GM18519 (cell line): Measurements from ENCODE around the gene SLC22A2.
"Not testable (repeated sequence)": the region's sequence is repeated elsewhere in the genome, so short reads cannot be mapped to it uniquely, and the experiment has no call there.

Source experiments
- ATAC-seq: cut with Tn5 transposase; IDR thresholded peaks from one replicate; pipeline ENCODE4 v1.9.1; 2021; ENCODE audit warnings: mild to moderate bottlenecking, moderate library complexity; ENCODE audit not compliant: unreplicated experiment, low FRiP score

The SLC22A2 gene

GRCh38 chr6:160252073-160252813, 6.4 kb downstream of the SLC22A2 start:
- ATAC-seq: no peak

- no peak for ATAC-seq
These were observed 8.9 kb downstream of the SLC22A2 start for GRCh38 chr6:160249671-160250070.

- ATAC-seq: no peak
These were observed 10.1 kb downstream of the SLC22A2 start for GRCh38 chr6:160248538-160248937.

- no peak for ATAC-seq
These were observed 11.2 kb downstream of the SLC22A2 start for GRCh38 chr6:160247457-160247883.

- ATAC-seq: no peak
These were observed 17.9 kb downstream of the SLC22A2 start for GRCh38 chr6:160240691-160241084.

- no peak for ATAC-seq
These were observed 18.5 kb downstream of the SLC22A2 start for GRCh38 chr6:160239929-160240690.

GRCh38 chr6:160238761-160239751, 19.6 kb downstream of the SLC22A2 start:
- no peak for ATAC-seq

GRCh38 chr6:160238278-160238711, 20.3 kb downstream of the SLC22A2 start:
- ATAC-seq: no peak

GRCh38 chr6:160237597-160238275, 20.9 kb downstream of the SLC22A2 start:
- not testable (repeated sequence) for ATAC-seq

- ATAC-seq: not testable (repeated sequence)
These were observed 22.3 kb downstream of the SLC22A2 start for GRCh38 chr6:160236235-160236872.

GRCh38 chr6:160233950-160234640, 24.5 kb downstream of the SLC22A2 start:
- ATAC-seq: not testable (repeated sequence)

- ATAC-seq: no peak
These were observed 30.9 kb downstream of the SLC22A2 start for GRCh38 chr6:160227769-160228161.

GRCh38 chr6:160227038-160227768, 31.4 kb downstream of the SLC22A2 start:
- ATAC-seq: no peak

GRCh38 chr6:160226118-160226591, 32.5 kb downstream of the SLC22A2 start:
- ATAC-seq: no peak

- no peak for ATAC-seq
These were observed 33.9 kb downstream of the SLC22A2 start for GRCh38 chr6:160224639-160225237.

- ATAC-seq: no peak
These were observed 36.1 kb downstream of the SLC22A2 start for GRCh38 chr6:160222491-160222890.

GRCh38 chr6:160221918-160222317, 36.7 kb downstream of the SLC22A2 start:
- ATAC-seq: no peak

GRCh38 chr6:160221423-160221822, 37.2 kb downstream of the SLC22A2 start:
- no peak for ATAC-seq
